CD4-positive, alpha-beta T cell treated with Interleukin-12 subunit alpha and Interleukin-12 subunit beta, for 1 hour (primary cell): Measurements from ENCODE around the gene ACOX1.

Experiments
- DNase-seq: peaks from one replicate; pipeline ENCODE4 v3.0.0-alpha.2; 2020

Gene ACOX1

DNA sequence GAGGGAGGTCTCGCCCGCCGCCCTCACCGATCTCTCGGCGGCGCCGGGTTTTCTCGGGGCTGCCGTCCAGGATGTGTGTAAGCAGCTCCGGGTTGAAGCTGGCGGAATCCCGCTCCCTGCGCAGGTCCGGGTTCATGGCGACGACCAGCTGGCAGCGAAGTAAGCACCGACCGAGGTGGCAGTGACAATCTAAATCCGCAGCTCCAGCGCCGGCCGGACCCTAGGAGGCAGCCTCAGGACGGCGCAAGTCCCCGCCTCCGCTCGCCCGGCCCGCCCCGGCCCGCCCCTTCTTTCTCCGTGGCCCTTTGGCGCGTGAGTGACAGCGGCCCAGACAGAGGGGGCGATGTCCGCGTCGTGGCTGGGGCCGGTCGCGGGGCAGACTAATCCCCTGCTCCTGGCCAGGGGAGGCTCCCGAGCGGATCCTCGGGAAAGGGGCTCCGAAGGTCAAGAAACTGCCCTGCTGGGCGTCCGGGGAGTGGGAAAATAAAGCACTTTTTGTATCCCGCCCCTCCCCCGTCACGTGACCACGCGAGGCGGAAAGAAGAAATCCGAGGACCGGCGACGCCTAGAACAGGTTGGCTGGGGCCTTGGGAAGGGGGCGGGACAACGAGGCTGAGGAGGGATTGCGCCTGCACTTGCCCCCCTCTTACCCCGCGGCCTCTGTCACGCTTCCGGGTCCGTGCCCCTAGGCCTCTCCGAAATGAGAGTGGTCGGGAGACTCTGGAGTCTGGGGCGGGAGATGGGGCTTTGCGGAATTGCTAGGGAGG lies at the start of gene ACOX1, which contains the start of gene TEN1:
ACOX1 (minus strand) TSS at position 229 of the 767 bp plus-strand sequence; CDS start at position 136, 93 bp downstream.
TEN1 (plus strand) TSS at position 303 of the 767 bp plus-strand sequence. CDS start 6,953 bp downstream, outside the sequence.
- DNase-seq: peak; percentile 95

DNA sequence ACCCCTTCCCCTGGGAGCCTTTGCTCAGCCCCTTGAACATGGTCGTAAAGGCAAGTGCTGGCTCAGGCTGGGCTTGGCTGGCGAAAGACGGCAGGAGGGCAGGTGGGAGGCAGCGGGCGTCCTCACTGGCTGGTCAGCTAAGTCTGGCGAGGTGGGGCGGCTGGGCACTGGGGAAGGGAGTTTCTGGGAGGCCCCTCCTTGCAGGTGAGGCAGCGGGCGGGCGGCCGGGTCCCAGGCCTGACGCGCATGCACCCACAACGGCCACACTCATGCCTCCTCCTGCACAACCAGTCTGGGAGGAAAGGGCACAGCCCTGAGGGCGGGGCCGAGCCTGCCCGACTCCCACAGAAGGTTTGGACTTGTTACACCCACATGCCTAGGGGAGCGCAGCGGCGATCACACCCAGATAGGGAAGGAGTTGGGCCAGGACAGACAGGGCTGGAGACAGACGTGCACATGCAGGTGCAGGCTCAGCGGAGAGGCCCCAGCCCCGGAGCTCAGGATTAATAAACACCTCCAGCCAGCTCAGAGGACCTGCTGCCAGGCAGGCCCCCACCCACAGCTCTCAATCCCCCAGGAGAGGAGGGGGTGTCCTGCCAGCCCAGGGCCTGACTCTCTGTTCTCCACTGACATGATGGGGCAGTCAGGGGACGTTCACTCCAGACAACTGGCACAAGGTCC lies 48.3 kb upstream of the ACOX1 start, which contains the start of gene EVPL:
EVPL (minus strand) TSS at position 148 of the 681 bp plus-strand sequence; CDS start at position 40, 108 bp downstream.
- DNase-seq: no peak

DNA sequence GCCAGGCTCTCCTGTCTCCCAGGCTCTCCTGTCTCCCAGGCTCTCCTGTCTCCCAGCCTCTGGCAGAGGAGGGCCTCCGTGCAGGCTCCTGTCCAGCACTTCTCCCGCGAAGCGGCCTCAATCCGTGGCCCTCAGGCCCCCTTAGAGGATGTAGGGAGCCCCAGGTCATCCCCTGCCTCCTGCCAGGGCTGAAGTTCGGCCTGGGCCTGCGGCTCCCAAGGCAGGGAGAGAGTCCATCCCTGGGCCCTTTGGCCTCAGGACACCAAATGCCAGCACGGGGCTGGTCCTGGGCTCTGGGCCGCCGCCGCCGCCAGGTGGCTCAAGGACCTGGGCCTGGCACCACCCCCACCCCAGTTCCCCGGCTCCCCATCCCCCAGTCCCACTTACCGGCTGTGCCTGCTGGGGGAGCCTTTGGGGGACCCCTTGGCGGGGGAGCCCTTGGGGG lies 47.8 kb upstream of the ACOX1 start:
- no peak for DNase-seq

DNA sequence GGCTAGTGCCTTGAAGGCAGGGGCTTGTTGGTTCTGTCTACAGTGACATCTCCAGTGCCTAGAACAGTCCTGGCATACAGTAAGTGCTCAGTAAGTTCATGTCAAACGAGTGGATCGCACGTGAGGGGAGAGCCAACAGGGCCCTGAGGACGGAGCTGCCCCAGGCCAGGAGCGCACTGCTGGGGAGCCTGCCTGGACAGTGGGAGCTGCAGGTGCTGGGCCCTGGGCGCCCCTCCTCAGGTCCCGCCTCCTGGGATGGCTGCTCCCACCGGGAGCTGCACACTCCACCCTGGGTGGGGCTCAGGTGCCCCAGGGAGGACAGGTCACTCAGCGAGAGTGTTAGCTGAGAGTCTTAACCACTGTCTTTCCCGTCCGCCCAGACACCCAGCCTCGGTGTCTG lies 46.3 kb upstream of the ACOX1 start:
- no peak for DNase-seq

DNA sequence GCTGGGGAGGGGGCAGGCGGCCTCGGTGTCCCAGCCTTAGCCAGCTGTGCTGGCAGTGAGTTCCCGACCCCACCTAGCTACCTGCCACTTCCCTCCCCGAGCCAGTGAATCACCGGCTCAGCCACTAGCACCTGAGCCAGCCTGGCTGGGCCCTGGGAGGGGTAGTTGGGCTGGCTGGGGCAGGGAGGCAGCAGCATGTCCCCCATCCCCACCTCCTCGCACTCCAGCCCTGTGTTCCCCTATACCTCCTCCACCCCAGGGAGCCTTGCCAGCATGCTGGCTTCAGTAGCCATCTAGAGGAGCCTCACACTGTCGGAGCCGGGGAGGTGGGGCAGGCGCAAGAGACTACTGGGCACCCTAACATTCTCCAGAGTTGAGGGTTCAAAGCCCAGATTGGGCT lies 45.4 kb upstream of the ACOX1 start:
- DNase-seq: no peak

DNA sequence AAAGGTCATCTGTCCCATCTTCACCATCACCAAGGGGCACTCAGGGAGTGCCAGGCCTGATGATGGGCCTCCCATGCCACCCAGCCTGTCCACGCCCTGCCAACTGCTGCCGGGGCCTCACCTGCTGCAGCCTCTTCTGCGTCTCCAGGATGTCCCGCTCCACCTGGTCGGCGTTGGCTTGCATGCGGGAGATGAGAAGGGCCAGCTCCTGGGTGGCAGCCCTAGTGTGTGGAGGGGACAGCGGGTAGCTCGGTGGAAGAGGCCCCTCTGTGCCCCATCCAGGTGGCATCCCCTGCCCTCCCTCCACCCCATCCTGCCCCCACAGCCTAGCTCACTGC lies 44.9 kb upstream of the ACOX1 start:
- no peak for DNase-seq

DNA sequence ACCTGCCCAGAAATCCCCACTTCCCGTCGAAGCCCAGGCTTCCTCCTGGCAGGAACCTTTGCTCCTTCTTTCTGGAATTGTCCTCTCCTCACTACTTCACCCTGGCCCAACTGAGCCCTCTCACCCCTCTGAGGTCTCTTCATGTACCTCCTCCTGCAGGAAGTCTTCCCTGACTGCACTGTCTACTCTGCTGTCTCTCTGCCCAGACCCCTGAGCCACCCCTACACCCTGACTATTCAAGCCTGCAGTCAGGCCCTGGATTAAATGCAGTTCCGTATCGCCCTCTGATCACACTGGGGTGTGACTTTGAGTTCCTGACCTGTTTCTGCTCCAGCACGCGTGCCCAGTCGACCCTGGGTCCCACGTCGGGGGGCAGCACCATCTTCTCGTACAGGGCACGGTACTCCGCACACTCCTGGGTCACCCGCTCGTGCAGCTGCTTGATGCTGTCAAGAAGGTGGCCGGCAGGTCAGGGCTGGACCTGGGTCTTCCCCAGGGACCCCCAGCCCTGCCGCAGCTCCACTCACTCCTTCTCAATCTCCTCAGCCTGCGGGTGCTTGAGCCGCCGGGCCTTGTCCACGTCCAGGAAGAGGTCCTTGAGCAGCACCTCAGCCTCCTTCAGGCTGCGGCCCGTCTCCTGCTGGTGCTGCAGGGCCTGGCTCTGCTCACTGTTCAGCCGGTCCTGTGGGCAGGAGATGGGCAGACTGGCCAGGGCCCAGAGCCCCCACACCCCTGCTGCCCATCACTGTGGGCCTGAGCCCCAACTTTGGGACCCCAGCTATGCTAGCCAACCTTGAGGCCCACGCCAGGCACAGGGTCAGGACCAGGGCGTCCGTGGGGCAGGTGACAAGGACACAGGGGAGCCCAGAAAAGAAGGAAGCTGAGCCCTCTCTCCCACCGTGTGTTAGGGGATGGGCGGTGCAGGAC lies 44.3 kb upstream of the ACOX1 start:
- no peak for DNase-seq

DNA sequence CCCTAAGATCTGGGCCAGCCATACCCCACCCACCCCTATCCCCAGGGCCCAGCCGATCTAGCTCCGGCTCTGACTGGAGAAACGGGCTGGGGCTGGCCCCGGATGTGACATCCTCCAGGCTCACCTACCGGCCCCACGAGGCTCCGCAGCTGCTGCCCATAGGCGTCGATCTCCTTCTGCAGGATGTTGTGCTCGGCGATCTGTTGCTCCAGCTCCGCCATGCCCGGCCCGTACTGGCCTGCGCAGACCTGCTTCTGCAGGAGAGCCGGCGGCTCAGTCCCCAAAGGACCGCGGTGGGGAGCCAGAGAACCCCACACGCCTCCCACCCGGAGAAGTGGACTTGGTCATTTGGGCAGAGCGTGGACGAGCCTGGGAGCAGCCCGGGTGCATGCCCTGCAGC lies 43.3 kb upstream of the ACOX1 start:
- DNase-seq: no peak

DNA sequence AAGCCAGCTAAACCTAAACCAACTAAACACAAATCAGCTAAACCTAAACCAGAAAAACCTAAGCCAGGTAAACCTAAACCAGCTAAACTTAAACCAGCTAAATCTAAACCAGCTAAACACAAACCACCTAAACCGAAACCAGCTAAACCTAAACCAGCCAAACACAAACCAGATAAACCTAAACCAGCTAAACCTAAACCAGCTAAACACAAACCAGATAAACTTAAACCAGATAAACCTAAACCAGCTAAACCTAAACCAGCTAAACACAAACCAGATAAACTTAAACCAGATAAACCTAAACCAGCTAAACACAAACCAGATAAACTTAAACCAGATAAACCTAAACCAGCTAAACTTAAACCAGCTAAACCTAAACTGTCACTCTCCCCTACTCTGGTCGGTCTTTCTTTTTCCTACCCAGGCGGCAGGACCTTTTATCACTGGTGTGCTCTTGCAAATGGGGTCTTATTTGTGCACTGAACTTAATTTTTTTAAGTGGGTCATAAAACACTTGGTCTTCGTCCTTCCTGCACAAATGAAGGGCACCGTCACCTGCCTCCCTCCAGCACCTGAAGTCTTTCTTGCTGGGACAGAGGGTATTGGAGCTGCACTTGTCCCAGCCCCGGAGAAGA lies 41.0 kb upstream of the ACOX1 start:
- DNase-seq: no peak

DNA sequence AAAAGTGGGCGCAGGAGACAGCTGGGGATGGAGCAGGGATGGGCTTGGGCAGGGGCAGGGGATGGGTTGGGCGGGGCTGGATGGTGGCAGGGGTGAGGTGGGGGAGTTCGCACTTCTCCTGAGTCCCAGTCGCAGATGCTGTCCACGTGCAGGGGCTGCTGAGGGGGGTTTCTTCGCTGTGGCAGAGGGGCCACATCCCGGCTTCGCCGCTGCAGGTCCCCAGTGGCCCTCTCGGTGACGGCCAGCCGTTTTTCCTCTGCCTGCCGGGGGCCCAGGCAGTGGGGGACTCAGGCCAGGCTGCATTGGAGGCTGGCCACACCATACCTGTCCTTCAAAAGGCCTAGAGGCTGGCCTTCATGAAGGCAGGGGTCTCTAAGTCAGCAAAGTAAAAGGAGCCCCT lies 39.8 kb upstream of the ACOX1 start:
- no peak for DNase-seq

DNA sequence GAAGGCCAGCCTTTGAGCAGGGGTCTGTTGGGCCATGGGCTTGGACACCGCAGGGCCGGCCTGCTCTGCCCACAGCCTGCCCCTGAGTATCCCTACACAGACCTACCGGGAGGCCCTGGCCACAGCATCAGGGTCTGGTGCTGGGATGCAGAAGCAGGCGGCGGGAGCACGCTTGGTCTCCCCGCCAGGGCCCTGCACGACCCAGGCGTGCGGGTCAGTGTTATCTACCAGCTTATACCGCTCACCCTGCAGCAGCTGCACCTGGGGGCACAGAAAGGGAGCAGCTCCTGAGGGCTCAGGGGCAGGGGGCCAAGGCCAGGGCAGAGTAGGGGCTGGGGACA lies 39.3 kb upstream of the ACOX1 start:
- no peak for DNase-seq

DNA sequence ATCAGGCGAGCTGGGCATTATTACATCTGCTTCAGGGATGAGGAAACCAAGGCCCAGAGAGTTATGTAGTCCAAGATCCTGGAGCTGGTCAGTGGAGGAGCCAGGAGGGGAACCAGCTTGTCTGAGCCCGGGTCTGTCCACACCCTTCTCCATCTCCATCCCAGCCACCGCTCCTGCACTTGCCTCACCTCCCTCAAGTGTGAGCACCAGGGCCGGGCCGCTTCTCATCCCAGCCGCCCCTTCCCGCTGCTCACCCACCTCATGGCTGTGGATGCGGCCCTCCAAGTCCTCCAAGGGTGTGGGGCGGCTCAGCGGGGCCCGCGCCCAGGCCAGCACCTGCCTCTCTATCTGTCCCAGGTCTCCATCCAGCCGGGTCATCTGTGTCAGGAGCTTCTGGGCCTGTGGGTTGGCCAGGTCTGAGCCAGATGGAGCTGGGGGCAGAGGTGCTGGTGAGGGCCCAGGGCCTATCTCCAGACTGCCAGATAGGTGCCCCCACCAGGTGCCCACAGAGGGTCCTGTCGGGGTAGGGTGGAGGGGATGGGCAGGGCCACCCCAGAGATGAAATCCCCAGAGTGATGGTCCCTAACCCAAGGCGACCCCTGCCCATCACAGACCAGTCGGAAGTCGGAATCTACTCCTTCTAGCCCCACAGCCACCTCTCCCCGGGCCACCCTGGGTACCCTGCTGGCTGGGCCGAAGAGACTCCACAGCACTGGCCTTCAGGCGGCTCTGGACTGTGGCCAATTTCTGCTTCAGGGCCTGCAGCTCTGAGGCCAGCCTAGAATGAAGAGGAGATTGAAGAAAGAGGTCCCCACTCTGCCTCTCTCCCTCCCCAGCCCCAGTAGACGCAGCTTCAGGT lies 38.7 kb upstream of the ACOX1 start:
- no peak for DNase-seq

DNA sequence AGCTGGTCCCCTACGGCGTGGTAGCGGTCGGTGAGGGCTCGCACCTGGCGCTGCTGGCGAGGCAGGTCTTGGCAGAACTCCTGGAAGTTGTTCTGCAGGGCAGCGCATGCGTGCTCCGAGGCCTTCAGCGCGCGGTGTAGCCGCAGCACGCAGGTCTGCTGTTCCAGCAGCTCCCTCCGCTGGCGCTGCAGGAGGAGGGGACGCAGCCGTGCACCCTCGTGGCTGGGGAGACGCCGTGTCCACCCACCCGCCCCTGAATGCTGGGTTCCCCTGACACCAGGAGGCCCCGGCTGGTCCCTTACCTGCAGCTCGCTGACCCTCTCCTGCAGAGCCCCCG lies 35.9 kb upstream of the ACOX1 start:
- DNase-seq: no peak

DNA sequence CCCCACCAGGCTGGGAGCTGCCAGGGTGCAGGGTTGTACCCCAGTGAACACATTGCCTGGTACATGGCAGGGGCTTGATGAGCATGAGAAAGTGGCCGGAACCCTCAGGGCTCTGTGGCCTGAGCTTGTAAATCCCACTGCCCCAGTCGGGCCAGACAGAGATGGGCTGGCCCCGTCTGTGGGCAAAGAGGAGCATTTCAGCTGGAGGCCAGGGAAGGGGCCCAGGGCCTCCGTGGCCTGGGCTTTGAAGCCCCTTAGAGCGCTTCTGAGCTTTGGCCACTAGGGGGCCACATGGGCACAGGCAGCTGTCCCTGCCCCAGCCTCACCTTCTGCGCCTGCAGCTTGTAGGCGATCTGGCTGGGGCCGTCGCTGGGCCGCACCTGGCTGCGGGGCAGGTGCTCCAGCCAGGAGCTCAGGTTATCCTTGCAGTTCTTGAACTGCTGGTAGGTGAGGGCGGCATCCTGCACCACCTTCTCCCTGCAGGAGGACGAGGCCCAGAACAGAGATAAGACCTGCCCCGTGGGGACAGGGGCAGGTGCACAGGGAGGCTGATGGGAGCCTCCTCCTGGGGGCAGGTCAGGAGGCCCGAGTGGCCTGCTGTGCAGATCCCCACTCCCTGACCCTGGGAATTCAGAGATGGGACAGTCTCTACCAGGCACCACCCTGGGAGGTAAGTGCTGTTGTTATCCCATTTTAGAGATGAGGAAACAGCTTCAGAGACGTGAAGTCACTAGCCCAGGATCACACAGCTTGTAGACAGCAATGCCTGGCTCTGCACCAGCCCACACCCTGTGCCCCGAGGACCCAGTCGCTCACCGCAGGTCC lies 35.3 kb upstream of the ACOX1 start:
- peak; percentile 81 for DNase-seq

DNA sequence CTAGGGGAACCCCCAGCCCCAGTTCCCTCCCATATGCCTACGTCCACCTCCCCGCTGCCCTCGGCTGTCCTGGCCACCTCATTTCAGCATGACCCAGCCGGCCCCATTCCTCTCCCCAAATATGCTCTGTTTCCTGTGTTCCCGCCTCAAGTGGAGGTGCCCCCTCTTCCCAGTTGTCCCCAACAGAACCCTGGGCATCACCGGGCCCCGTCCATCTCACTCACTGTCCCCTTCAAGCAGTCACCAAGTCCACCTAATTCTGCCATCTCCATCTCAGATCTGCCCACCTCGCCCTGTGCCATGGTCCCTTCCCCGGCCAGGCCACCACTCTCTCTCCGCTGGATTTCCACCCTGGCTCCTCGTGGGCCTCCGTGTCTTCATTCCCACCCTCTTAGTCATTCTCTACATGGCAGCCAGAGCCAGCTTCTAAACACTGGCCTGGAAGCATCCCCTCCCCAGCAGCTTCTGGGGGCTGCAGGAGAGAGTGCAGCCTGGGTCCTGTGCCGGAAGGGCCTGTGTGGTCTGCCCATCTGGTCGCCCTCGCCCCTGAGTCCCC lies 34.5 kb upstream of the ACOX1 start:
- no peak for DNase-seq

DNA sequence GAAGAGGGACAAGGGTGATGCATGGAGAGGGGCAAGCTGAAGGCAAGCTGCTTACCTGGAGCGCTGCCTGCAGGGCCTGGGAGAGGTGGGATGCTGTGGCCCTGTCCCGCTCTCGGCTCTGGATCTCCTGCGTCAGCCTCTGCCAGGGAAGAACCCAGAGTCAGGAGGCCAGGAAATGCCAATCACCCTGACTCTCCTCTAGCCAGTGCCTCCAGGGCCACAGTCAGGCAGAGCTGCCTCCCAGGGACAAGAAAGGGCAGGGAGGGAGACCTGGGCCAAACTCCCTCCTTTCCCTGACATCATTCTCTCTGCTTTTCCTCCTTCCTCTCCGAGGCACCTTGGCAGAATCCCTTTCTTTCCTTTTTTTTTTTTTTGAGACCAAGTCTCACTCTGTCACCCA lies 33.0 kb upstream of the ACOX1 start:
- no peak for DNase-seq

DNA sequence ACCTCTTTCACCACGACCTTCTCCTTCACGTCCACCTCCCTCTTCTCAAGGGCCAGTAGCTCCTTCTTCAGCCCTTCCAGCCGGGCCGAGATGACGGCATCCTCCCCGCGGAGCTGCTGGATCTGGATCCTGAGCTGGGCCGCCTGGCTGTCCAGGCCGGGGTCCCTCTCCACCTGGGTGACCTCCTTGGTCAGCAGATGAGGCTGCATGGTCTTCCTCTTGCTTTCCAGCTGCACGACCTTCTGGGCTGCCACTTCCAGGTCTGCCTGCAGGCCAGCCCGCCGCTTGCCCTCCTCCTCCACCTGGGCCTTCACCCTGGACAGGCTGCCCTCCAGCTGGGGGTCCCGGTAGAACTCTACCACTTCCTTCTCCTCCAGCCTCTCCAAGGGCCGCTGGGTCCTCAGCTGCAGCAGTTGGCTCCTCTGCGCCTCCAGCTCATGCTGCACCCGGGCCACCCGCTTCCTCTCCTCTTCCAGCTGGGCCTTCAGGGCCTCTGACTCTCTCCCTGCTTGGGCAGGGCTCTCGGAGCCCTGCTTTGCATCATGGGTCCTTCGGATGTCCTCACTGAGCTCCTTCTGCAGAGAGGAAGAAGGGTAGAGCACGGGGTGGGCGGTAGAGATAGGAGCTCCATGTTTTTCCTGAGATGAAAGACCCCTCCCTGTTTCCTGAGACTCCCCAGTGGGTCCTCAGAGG lies 31.1 kb upstream of the ACOX1 start:
- DNase-seq: no peak

DNA sequence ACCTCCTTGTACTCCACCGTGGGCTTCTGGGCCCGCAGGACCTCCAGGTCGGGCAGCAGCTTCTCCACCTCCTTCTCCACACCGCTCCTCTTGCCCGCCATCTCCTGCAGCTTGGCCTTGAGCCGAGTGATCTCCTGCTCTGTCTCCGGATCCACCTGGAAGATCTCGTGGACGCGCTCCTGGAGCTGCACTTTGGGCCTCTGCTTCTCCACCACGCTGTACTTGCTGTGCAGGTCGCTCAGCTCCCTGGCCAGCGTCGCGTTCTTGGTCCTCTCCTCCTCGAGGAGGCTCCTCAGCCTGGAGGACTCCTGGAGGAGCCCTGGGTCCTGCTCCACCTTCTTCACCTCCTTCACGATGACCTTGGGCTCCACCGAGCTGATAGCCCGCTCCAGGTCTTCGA lies 30.5 kb upstream of the ACOX1 start:
- DNase-seq: no peak

DNA sequence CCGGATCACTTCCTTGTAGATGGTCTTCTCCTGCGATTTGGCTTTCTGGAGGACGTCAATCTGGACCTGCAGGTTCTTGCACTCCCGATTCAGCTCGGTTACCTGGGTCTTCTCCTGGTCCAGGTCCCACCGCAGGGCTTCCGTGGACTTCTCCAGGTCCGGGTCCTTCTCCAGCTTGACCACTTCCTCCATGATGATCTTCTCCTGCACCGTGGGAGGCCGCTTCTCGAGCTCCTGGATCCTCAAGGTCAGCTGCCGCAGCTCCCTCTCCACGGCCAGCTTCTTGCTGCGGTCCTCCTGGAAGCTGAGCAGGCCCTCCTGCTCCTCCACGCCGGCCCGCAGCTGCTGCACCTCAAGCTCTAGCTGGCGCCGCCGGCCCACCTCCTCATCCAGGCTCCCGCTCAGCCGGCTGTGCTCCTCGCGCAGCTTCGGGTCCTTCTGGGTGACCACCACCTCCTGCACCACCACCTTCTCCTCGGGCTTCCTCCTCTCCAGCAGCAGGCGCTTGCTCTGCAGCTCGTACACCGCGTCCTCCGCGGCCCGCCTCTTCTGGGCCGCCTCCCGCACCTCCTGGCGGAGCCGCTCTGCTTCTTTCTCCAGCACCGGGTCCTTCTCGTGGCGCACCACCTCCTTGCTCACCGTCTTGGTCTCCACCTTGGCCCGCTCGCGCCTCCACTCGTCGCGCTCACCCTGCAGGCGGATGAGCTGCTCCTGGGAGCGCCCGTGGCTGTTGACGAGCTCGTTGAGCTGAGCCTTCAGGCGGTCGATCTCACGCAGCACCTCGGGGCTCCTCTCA lies 29.9 kb upstream of the ACOX1 start:
- DNase-seq: no peak
